ENCODE measurements around the gene ZSCAN22. TPM values are rescaled to one million over a fixed set of nuclear protein-coding genes. Genes with fewer than 3 reads are reported as not detected.

ZSCAN22 gene
- total and polyA plus RNA-seq, 2 of the 13 experiments (the other 11 are each of a cell fraction or from before 2014, with no cell fraction given) = 2.5 to 3.5 TPM

DNA sequence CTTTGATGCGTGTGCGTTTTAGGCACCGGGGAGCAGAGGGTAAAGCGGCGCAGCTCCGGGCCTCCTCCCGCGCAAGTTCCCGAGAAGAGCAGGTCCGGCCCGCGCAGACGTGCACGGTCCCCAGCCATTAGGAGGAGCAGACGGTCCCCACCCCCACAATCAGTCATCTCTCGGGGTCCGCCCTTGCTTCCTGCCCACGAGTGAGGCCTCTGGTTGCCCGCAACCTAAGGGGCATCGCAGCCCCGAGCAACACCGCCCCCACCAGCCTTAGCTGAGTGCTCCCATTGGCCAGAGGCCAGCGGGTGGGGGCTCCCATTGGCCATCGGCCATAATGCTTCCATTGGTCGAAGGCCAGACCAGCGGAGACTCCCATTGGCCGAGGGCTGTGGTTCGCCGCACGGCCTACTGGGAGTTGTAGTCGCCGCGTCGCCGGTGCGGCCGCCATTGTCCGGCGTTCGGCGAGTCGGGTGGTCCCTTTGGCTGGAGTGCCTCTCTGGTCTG is 48.2 kb upstream of the ZSCAN22 start, which contains the start of gene ZNF8 (continued):
- TF ChIP-seq ZBED4 (CRISPR knock-in tag; IDR thresholded peaks at IDR 0.05; ENCODE audit: borderline replicate concordance) (no peak; the same call in 1 of the 2 replicates), ZNF598 (CRISPR knock-in tag; IDR thresholded peaks at IDR 0.05; ENCODE audit: borderline replicate concordance) (no peak; the same call in 1 of the 2 replicates), ADNP (CRISPR knock-in tag; IDR thresholded peaks at IDR 0.05) (no peak), AKNA (CRISPR knock-in tag; IDR thresholded peaks at IDR 0.05; ENCODE audit: borderline replicate concordance) (no peak), FOXP4 (CRISPR knock-in tag; IDR thresholded peaks at IDR 0.05) (no peak), PCBP2 (optimal IDR thresholded peaks at IDR 0.05; ENCODE audit: low read depth, low read length, poor library complexity, severe bottlenecking) (no peak), FOXK1 (CRISPR knock-in tag; IDR thresholded peaks at IDR 0.05; ENCODE audit: borderline replicate concordance, low read depth) (peak; percentile 77; the same call in 1 of the 2 replicates), ZFP1 (CRISPR knock-in tag; IDR thresholded peaks at IDR 0.05) (no peak)
- TF ChIP-seq, protein P1, sequence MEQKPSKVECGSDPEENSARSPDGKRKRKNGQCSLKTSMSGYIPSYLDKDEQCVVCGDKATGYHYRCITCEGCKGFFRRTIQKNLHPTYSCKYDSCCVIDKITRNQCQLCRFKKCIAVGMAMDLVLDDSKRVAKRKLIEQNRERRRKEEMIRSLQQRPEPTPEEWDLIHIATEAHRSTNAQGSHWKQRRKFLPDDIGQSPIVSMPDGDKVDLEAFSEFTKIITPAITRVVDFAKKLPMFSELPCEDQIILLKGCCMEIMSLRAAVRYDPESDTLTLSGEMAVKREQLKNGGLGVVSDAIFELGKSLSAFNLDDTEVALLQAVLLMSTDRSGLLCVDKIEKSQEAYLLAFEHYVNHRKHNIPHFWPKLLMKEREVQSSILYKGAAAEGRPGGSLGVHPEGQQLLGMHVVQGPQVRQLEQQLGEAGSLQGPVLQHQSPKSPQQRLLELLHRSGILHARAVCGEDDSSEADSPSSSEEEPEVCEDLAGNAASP (CRISPR knock-in tag; IDR thresholded peaks at IDR 0.05; ENCODE audit: borderline replicate concordance) = no peak; the same call in 1 of the 2 replicates
- TF ChIP-seq, protein P2, sequence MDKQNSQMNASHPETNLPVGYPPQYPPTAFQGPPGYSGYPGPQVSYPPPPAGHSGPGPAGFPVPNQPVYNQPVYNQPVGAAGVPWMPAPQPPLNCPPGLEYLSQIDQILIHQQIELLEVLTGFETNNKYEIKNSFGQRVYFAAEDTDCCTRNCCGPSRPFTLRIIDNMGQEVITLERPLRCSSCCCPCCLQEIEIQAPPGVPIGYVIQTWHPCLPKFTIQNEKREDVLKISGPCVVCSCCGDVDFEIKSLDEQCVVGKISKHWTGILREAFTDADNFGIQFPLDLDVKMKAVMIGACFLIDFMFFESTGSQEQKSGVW (CRISPR knock-in tag; IDR thresholded peaks at IDR 0.05; ENCODE audit: borderline replicate concordance) = no peak
